Mesendoderm (in vitro differentiated cells): ENCODE data around the gene GPHA2.

ENCODE experiments used
- DNase-seq: peaks from one replicate; pipeline ENCODE4 v3.0.0; 2013
- H2AK5ac ChIP-seq: 2 replicates; pipeline ENCODE4 v1.6.1; 2013; ENCODE audit warnings: low read length, inconsistent platforms
- H2BK120ac ChIP-seq: 2 replicates; pipeline ENCODE4 v1.6.1; 2013; ENCODE audit warnings: low read depth, mild to moderate bottlenecking, low read length, moderate library complexity, mixed read lengths
- H2BK15ac ChIP-seq: replicated peaks from 2 replicates; pipeline ENCODE4 v1.6.1; 2013; ENCODE audit warnings: low read depth, mild to moderate bottlenecking, moderate library complexity
- H2BK5ac ChIP-seq: 2 replicates; pipeline ENCODE4 v1.6.1; 2013; ENCODE audit warnings: low read length, inconsistent platforms
- H3K18ac ChIP-seq: 2 replicates; pipeline ENCODE4 v1.6.1; 2013; ENCODE audit warnings: mild to moderate bottlenecking, low read length, mixed read lengths
- H3K23ac ChIP-seq: one replicate; pipeline ENCODE4 v1.6.1; 2013; ENCODE audit warnings: low read length
- H3K27ac ChIP-seq: 2 replicates; pipeline ENCODE4 v1.5.1; 2013; ENCODE audit warnings: low read depth, mild to moderate bottlenecking, inconsistent platforms, low read length, moderate library complexity
- H3K27me3 ChIP-seq: 2 replicates; pipeline ENCODE4 v1.6.1; 2013; ENCODE audit warnings: low read length, control low read depth, mild to moderate bottlenecking, inconsistent platforms; ENCODE audit not compliant: insufficient read depth, poor library complexity
- H3K36me3 ChIP-seq: 2 replicates; pipeline ENCODE4 v1.6.1; 2013; ENCODE audit warnings: low read length, inconsistent platforms; ENCODE audit not compliant: control insufficient read depth, insufficient read depth
- H3K4ac ChIP-seq: one replicate; pipeline ENCODE4 v1.6.1; 2013; ENCODE audit warnings: low read depth, mild to moderate bottlenecking, low read length, moderate library complexity
- H3K4me1 ChIP-seq: 2 replicates; pipeline ENCODE4 v1.6.1; 2013; ENCODE audit warnings: low read depth, low read length, inconsistent platforms; ENCODE audit not compliant: control insufficient read depth
- H3K4me2 ChIP-seq: 2 replicates; pipeline ENCODE4 v1.6.1; 2013; ENCODE audit warnings: low read length
- H3K4me3 ChIP-seq: 2 replicates; pipeline ENCODE4 v1.5.1; 2013; ENCODE audit warnings: mild to moderate bottlenecking, low read length
- H3K56ac ChIP-seq: one replicate; pipeline ENCODE4 v1.6.1; 2013; ENCODE audit warnings: low read length
- H3K79me1 ChIP-seq: 2 replicates; pipeline ENCODE4 v1.6.1; 2013; ENCODE audit warnings: low read length, inconsistent platforms
- H3K79me2 ChIP-seq: 2 replicates; pipeline ENCODE4 v1.6.1; 2013; ENCODE audit warnings: mild to moderate bottlenecking, low read length; ENCODE audit not compliant: control insufficient read depth, insufficient read depth
- H3K9ac ChIP-seq: 2 replicates; pipeline ENCODE4 v1.6.1; 2013; ENCODE audit warnings: low read length, inconsistent platforms
- H4K5ac ChIP-seq: one replicate; pipeline ENCODE4 v1.6.1; 2013; ENCODE audit warnings: low read length
- H4K8ac ChIP-seq: one replicate; pipeline ENCODE4 v1.6.1; 2013; ENCODE audit warnings: low read depth, mild to moderate bottlenecking, control low read depth, low read length, moderate library complexity
- WGBS: extraction: QIAGEN DNeasy Blood & Tissue Kit; methylation state at CpG from one replicate; pipeline ENCODE4 v1.1.7; 2013; ENCODE audit warnings: low lambda C conversion rate, missing lambda C conversion rate; ENCODE audit not compliant: insufficient coverage; ENCODE audit errors: extremely low coverage; 5-methylcytosine and 5-hydroxymethylcytosine counted together

Gene GPHA2

GRCh38 chr11:64914123-64914522 is 21.6 kb downstream of the GPHA2 start:
- H2BK5ac ChIP-seq: no peak overlapping the region
- no peaks in the 10 kb centered on the region for H3K79me2 ChIP-seq
- H4K5ac ChIP-seq: no peak overlapping the region
- no peak overlapping the region for H3K9ac ChIP-seq
- no peak overlapping the region for H2BK120ac ChIP-seq
- DNase-seq: no peak
- H2AK5ac ChIP-seq: no peak overlapping the region
- no peak overlapping the region for H3K4ac ChIP-seq
- H3K4me1 ChIP-seq: no peaks in the 10 kb centered on the region
- WGBS: no CpG with 5 or more reads among the region's 17 CpGs
- no peak overlapping the region for H4K8ac ChIP-seq
- no peak overlapping the region for H2BK15ac ChIP-seq
- no peak overlapping the region for H3K27ac ChIP-seq
- peaks cover 4% of the 10 kb centered on the region for H3K36me3 ChIP-seq
- peaks cover 2% of the 10 kb centered on the region for H3K79me1 ChIP-seq
- no peaks in the 10 kb centered on the region for H3K27me3 ChIP-seq
- H3K23ac ChIP-seq: no peak overlapping the region
- H3K4me2 ChIP-seq: no peak overlapping the region
- no peak overlapping the region for H3K18ac ChIP-seq
- no peak overlapping the region for H3K4me3 ChIP-seq
- H3K56ac ChIP-seq: no peak overlapping the region

DNA sequence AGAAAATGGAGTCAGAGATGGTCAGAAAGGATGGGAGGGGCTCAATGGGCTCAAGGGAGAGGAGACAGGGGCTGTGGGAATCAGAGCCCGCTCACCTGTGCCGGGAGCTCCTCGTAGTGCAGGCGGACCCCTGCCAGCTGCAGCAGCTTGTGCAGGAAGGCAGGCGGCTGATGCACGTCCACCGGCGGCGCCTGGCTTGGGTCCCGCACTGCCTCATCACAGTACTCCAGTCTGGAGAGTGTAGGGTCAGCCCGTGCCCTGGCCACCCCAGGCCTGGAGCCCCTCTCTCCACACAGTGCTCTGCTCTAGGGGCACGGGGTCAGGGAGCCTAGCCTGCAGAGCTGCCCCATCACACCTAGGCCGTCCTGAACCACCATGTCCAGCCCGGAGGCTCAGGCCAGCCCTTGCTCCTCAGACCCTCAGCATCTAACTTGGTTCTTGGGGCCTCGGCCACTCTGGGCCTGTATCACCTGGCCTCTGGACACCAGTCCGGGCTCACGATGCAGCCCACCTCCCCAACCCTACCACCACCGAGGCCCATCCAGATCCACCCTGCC is 22.4 kb downstream of the GPHA2 start:
- Histone ChIP-seq H3K36me3 (peaks cover 4% of the 10 kb centered on the region), H3K4ac (no peak overlapping the region), H4K8ac (no peak overlapping the region), H2BK15ac (no peak overlapping the region), H2BK120ac (no peak overlapping the region), H2AK5ac (no peak overlapping the region), H3K27me3 (no peaks in the 10 kb centered on the region), H3K4me2 (no peak overlapping the region), H3K79me2 (no peaks in the 10 kb centered on the region), H2BK5ac (no peak overlapping the region), H3K79me1 (peaks cover 2% of the 10 kb centered on the region), H3K18ac (no peak overlapping the region), H3K27ac (no peak overlapping the region), H3K4me3 (no peak overlapping the region), H3K56ac (no peak overlapping the region), H4K5ac (no peak overlapping the region), H3K23ac (no peak overlapping the region), H3K9ac (no peak overlapping the region), H3K4me1 (no peaks in the 10 kb centered on the region)
- no CpG with 5 or more reads among the region's 18 CpGs for WGBS
- no peak for DNase-seq

- H3K18ac ChIP-seq: no peak overlapping the region
- H3K27ac ChIP-seq: no peak overlapping the region
- no peak overlapping the region for H3K4me3 ChIP-seq
- no peak overlapping the region for H3K4me2 ChIP-seq
- peaks cover 2% of the 10 kb centered on the region for H3K79me1 ChIP-seq
- peaks cover 4% of the 10 kb centered on the region for H3K36me3 ChIP-seq
- no peaks in the 10 kb centered on the region for H3K79me2 ChIP-seq
- no peak for DNase-seq
- no peak overlapping the region for H4K8ac ChIP-seq
- no peak overlapping the region for H2BK5ac ChIP-seq
- no CpG with 5 or more reads among the region's 9 CpGs for WGBS
- H3K56ac ChIP-seq: no peak overlapping the region
- no peak overlapping the region for H3K9ac ChIP-seq
- H2BK15ac ChIP-seq: no peak overlapping the region
- no peak overlapping the region for H3K4ac ChIP-seq
- no peaks in the 10 kb centered on the region for H3K4me1 ChIP-seq
- H2AK5ac ChIP-seq: no peak overlapping the region
- H3K23ac ChIP-seq: no peak overlapping the region
- H4K5ac ChIP-seq: no peak overlapping the region
- H2BK120ac ChIP-seq: no peak overlapping the region
- H3K27me3 ChIP-seq: no peaks in the 10 kb centered on the region
Observed at GRCh38 chr11:64911689-64912088, 24.0 kb downstream of the GPHA2 start.

- Histone ChIP-seq H3K23ac (no peak overlapping the region), H3K9ac (no peak overlapping the region), H3K27me3 (no peaks in the 10 kb centered on the region), H2BK120ac (no peak overlapping the region), H4K5ac (no peak overlapping the region), H3K18ac (no peak overlapping the region), H4K8ac (no peak overlapping the region), H3K79me1 (no peaks in the 10 kb centered on the region), H2BK15ac (no peak overlapping the region), H3K56ac (no peak overlapping the region), H3K4me2 (no peak overlapping the region), H3K4me1 (no peaks in the 10 kb centered on the region), H3K27ac (no peak overlapping the region), H3K4me3 (no peak overlapping the region), H3K4ac (no peak overlapping the region), H2BK5ac (no peak overlapping the region), H3K36me3 (peaks cover 4% of the 10 kb centered on the region), H3K79me2 (no peaks in the 10 kb centered on the region), H2AK5ac (no peak overlapping the region)
- no CpG with 5 or more reads among the region's 7 CpGs for WGBS
- no peak for DNase-seq
Observed at GRCh38 chr11:64911142-64911541, 24.6 kb downstream of the GPHA2 start.

GRCh38 chr11:64910451-64911093 is 25.1 kb downstream of the GPHA2 start:
- no peak overlapping the region for H3K18ac ChIP-seq
- H2AK5ac ChIP-seq: no peak overlapping the region
- no peaks in the 10 kb centered on the region for H3K79me1 ChIP-seq
- no peak overlapping the region for H3K56ac ChIP-seq
- no peak overlapping the region for H2BK15ac ChIP-seq
- WGBS: no CpG with 5 or more reads among the region's 27 CpGs
- no peak overlapping the region for H2BK120ac ChIP-seq
- no peak overlapping the region for H2BK5ac ChIP-seq
- no peak overlapping the region for H4K5ac ChIP-seq
- peaks cover 4% of the 10 kb centered on the region for H3K36me3 ChIP-seq
- no peaks in the 10 kb centered on the region for H3K79me2 ChIP-seq
- H3K27me3 ChIP-seq: no peaks in the 10 kb centered on the region
- no peak overlapping the region for H3K9ac ChIP-seq
- H3K4me2 ChIP-seq: no peak overlapping the region
- no peak for DNase-seq
- H3K4me1 ChIP-seq: no peaks in the 10 kb centered on the region
- no peak overlapping the region for H3K27ac ChIP-seq
- no peak overlapping the region for H3K4me3 ChIP-seq
- H4K8ac ChIP-seq: no peak overlapping the region
- no peak overlapping the region for H3K23ac ChIP-seq
- H3K4ac ChIP-seq: no peak overlapping the region
